HG02943 (cell line): ENCODE measurements around the gene HSDL1.

Experiments
- ATAC-seq: cut with Tn5 transposase; IDR thresholded peaks from one replicate; pipeline ENCODE4 v1.9.1; 2021; ENCODE audit warnings: mild to moderate bottlenecking, low read depth, moderate library complexity; ENCODE audit not compliant: unreplicated experiment

The HSDL1 gene

GRCh38 chr16:84085271-84085667 lies 59.7 kb downstream of the HSDL1 start:
- no peak for ATAC-seq

- ATAC-seq, result no peak
Measured at GRCh38 chr16:84084570-84085270, 60.3 kb downstream of the HSDL1 start.

GRCh38 chr16:84082835-84083569 lies 62.0 kb downstream of the HSDL1 start:
- ATAC-seq, result no peak

- no peak for ATAC-seq
Measured at GRCh38 chr16:84082110-84082509, 62.9 kb downstream of the HSDL1 start.

GRCh38 chr16:84081446-84081989 lies 63.5 kb downstream of the HSDL1 start:
- no peak for ATAC-seq

GRCh38 chr16:84080813-84081212 lies 64.2 kb downstream of the HSDL1 start:
- ATAC-seq, result no peak

DNA sequence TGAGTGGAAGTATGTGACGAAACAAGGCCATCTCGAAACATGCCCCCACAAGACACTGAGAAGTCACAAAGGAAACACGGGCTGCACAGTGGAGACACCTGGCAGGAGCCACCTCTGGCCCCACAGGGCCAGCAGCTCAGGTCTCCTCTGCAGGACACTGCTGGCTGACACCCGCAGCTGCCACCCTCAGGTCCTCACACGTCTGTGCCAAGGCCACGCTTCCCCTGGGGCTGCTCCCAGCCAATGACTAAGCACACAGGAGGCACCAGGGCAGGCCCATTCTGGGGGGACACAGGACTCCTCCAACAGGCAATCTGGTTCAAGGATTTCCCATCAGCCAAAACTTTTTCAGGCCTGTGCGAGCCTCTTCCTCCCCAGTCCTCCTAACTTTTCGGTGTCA lies 64.6 kb downstream of the HSDL1 start:
- ATAC-seq, result no peak

- no peak for ATAC-seq
Measured at GRCh38 chr16:84079664-84080063, 65.3 kb downstream of the HSDL1 start.

GRCh38 chr16:84075376-84075775 lies 69.6 kb downstream of the HSDL1 start:
- ATAC-seq, result no peak

- no peak for ATAC-seq
Measured at GRCh38 chr16:84074721-84075120, 70.3 kb downstream of the HSDL1 start.
